Right lobe of liver (tissue), 4 donors: Measurements from ENCODE around the gene RNF182.

Experiments
- POLR2A ChIP-seq: fragments of 450-650 bp; IDR thresholded peaks from one replicate; pipeline ENCODE4 v1.6.1; 2017; ENCODE audit warnings: antibody characterized with exemption, mild to moderate bottlenecking
- TF ChIP-seq, protein P1 (sequence below), 4 donors: fragments of 200-600 bp in 3 of 4; fragments of 450-650 bp in 1 of 4; IDR thresholded peaks; one replicate each; pipeline versions ENCODE4 v1.5.1 to v1.8.0; 2016 to 2022; ENCODE audit warnings: antibody characterized with exemption in 4 of 4, mild to moderate bottlenecking in 2 of 4
- donor health status: DM: no; HTN: no; CAD: no.
- donor health status: DM: no; HTN: no; CAD: no.
- donor health status: DM: no; HTN: yes; CAD: no.

DNA sequence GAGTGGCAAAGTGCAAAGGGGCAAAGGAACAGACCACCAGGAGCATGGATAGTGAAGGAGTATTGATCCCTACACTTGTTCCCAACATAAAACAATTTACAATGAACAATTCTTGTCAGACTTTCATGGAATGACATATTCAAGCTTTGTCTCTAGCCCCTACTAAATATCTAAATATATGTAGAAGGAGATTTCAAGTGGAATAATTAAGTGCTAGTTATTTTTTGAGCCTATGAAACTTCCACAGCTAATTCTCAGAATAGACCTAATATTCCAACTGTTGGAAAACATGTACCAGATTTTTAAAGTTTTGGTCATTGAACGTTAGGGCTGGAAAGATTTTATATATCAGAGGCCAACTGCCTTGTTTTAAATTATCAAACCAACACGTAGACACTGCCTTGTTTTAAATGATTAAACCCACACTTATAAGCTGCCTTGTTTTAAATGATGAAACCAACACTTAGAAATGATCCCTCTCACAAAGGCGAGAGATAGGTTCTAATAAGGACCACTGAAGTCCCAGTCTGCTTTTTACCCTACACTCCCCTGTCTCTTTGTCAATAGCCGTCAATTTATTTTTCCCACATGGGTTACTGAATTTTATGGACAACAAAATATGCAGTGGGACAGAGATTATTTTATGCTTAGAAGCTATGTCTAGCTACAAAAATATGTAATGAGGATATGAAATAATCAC is 62.1 kb downstream of the RNF182 start:
- TF ChIP-seq, protein P1, sequence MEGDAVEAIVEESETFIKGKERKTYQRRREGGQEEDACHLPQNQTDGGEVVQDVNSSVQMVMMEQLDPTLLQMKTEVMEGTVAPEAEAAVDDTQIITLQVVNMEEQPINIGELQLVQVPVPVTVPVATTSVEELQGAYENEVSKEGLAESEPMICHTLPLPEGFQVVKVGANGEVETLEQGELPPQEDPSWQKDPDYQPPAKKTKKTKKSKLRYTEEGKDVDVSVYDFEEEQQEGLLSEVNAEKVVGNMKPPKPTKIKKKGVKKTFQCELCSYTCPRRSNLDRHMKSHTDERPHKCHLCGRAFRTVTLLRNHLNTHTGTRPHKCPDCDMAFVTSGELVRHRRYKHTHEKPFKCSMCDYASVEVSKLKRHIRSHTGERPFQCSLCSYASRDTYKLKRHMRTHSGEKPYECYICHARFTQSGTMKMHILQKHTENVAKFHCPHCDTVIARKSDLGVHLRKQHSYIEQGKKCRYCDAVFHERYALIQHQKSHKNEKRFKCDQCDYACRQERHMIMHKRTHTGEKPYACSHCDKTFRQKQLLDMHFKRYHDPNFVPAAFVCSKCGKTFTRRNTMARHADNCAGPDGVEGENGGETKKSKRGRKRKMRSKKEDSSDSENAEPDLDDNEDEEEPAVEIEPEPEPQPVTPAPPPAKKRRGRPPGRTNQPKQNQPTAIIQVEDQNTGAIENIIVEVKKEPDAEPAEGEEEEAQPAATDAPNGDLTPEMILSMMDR (IDR thresholded peaks at IDR 0.05): no peak
- TF ChIP-seq POLR2A: no peak
